Posterior cingulate gyrus (tissue), 11 donors: Measurements from ENCODE around the gene THSD4.

ENCODE experiments used
- DNase-seq, 10 donors: peaks; one replicate each; pipeline versions ENCODE4 v3.0.0 to v3.0.0-alpha.2; 2020 to 2021; ENCODE audit warnings: mixed read lengths in 3 of 10
- intact Hi-C: fragments of 100-400 bp; cut with DNase I; formaldehyde crosslinking; loops from one replicate; pipeline ENCODE4 v1.15.1; 2023

THSD4 gene

DNA sequence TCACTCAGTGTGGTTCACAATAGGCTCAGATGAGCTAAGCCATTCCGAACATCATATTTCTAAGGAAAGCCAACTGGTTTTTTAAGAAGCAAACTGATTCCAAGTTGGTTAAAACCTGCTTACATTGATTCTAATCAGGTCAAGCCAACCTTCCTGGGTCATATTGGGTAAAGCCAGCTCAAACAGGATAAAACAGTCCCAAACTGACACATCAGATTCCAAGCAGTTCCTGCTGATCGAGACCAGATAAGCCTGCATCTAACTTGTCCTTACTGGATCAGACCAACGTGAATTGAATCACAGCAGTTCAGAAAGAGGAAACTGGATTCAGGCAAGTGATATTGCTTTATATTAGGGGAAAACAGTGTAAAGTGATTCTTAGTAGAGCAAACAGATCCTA, 18.6 kb upstream of the THSD4 start:
- no peak for DNase-seq
- intact Hi-C loops: no loop called here

- intact Hi-C loops: no loop called here
- DNase-seq: no peak
Measured at GRCh38 chr15:71097890-71098289, 17.4 kb upstream of the THSD4 start.

GRCh38 chr15:71098920-71099319, 16.4 kb upstream of the THSD4 start:
- DNase-seq: no peak
- intact Hi-C loops: no loop called here

GRCh38 chr15:71103102-71103676, 12.1 kb upstream of the THSD4 start:
- intact Hi-C loops: no loop called here
- DNase-seq: no peak

DNA sequence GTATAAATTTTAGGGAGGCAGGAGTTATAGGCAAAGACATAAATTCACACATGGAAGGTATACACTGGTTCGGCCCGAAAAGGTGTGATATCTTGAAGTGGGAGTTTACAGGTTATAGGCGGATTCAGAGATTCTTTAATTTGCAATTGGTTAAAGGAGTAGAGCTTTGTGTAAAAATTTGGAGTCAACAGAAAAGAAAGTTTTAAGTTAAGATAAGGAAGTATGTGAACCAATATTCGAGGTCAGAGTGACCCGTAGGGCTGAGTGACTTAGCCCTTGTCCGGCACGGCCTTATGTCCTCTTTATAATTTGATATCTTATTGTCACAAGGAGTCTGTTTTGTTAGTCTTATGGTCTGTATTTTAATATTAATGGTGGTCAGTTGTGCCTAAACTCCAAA, 10.6 kb upstream of the THSD4 start:
- intact Hi-C loops: no loop called here
- DNase-seq: no peak

GRCh38 chr15:71105444-71105843, 9.8 kb upstream of the THSD4 start:
- no peak for DNase-seq
- intact Hi-C loops: no loop called here

- intact Hi-C loops: no loop called here
- no peak for DNase-seq
Measured at GRCh38 chr15:71106802-71107500, 8.3 kb upstream of the THSD4 start.

- intact Hi-C loops: no loop called here
- no peak for DNase-seq
Measured at GRCh38 chr15:71107501-71107815, 7.8 kb upstream of the THSD4 start.

DNA sequence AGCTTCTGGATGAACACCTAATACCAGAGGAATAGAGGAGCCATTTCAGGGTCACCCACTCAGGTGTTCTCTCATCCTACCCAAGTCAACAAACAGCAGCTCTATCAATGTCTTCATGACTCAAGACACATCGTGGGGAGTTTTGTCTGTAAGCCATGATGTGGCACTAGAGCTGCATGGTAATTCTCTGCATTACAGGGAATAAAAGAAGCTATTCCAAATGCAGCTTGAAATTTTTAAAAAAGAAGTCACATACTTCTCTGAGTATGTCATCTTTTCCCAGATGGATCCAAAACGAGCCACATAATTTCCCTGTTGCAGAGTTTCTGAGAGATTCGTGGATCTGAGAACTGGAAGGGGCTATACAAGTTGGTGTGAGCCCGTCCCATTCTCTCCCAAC, 6.1 kb upstream of the THSD4 start:
- DNase-seq: no peak
- intact Hi-C loops: no loop called here

GRCh38 chr15:71109905-71110304, 5.4 kb upstream of the THSD4 start:
- intact Hi-C loops: no loop called here
- no peak for DNase-seq

- no peak for DNase-seq
- intact Hi-C loops: no loop called here
Measured at GRCh38 chr15:71110405-71111180, 4.7 kb upstream of the THSD4 start.

DNA sequence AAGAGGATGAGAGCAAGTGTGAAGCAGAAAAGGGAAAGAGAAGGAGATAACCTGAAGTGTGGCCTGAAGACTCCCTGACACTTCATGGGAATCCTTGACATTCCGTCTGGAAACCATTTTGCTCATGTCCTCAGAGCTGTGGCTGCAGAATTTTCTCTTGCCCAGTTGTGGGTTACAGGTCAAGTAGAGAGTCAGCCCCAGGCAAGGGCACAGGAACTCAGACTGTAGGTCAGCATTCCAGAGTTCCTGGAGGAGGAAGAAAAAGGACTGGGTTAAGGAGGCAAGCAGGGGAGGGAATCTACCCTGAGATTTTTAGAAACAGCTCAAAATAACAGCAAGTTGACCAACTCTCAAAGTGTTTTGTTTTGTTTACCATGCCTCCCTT, 4.1 kb upstream of the THSD4 start:
- DNase-seq: no peak
- intact Hi-C loops: no loop called here

GRCh38 chr15:71111950-71112349, 3.3 kb upstream of the THSD4 start:
- DNase-seq: no peak

DNA sequence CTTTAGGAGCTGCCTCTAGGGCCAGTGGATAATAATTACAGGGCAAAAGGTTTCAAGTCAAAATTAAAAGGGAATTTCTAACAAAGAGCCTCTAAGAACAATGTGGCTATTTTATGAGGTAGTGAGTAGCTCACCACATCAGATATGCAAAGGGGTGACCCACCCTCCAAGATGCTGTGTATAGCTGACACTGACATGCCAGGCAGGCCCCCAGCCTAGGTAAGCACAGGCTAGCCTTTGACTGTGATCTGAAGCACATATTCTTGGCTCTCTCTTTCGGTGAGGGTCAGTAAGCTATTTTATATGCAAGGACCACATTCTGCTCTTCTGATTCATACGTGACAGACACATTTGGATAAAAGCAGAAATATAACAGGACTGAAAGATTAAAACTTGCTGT, 2.8 kb upstream of the THSD4 start:
- intact Hi-C loops: no loop called here

More at GRCh38 chr15:71111950-71112349, 3.3 kb upstream of the THSD4 start:
- intact Hi-C loops: no loop called here

GRCh38 chr15:71114066-71114680, 1.1 kb upstream of the THSD4 start:
- DNase-seq: no peak
- intact Hi-C loops: no loop called here

More for the DNA sequence above, 2.8 kb upstream of the THSD4 start:
- no peak for DNase-seq

GRCh38 chr15:71115567-71116351, 488 bp downstream of the THSD4 start:
- peak in 3 of 10 donors; percentile 8 to 85 (median 14) for DNase-seq
- intact Hi-C loops: loop anchor here (5.0 kb wide), 1 partner anchor 327 kb away; no protein-coding TSS in a partner anchor

- no peak for DNase-seq
- intact Hi-C loops: loop anchor here (5.0 kb wide), 1 partner anchor 326 kb away; no protein-coding TSS in a partner anchor
Measured at GRCh38 chr15:71116366-71116765, 1.1 kb downstream of the THSD4 start.

DNA sequence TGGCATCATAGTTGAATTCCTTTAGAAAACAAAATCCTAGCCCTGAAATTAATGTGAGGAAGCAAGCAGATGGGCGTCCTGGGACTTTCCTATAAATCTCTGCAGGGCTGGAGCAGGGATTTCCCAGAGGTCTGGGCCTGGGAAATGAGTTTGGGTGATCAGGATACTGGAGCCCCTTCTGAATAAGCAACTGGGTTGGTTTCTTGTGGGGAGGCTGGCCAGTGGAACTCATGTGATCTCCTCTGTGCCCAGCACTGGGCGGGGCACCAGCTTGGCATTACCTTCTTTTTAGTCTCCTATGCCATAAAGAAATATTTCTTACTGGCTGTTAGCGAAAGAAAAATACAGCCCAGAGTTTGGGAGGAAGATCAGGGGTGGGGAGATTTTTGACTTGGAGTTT, 1.7 kb downstream of the THSD4 start:
- DNase-seq: no peak
- intact Hi-C loops: loop anchor here (5.0 kb wide), 1 partner anchor 325 kb away; no protein-coding TSS in a partner anchor

DNA sequence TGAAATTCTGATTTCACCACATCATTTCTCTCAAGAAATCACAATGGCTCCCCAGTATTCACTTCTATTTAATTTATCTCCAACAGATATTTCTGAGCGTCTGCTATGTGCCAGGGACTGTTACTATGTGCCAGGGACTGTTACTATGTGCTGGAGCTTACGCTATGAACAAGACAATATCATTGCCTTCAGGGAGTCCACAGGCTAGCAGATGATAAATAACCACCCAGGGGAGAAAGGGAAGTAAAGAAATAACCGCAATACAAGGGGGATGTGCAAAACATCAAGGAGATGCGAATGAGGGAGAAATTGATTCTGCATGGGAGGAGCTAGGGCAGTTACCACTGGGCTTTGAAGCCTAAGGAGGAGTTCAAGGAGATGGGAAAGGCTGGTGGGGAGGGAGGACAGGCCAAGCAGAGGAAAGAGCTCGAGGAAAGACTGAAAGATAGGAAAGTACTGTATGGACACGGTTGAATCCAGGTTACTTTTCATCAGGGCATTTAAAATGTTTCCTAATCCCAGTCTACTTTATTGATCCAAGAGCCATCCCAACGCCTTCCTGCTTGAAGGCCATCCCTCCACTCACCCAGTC, 2.5 kb downstream of the THSD4 start:
- DNase-seq: no peak
- intact Hi-C loops: loop anchor here (5.0 kb wide), 1 partner anchor 324 kb away; no protein-coding TSS in a partner anchor

DNA sequence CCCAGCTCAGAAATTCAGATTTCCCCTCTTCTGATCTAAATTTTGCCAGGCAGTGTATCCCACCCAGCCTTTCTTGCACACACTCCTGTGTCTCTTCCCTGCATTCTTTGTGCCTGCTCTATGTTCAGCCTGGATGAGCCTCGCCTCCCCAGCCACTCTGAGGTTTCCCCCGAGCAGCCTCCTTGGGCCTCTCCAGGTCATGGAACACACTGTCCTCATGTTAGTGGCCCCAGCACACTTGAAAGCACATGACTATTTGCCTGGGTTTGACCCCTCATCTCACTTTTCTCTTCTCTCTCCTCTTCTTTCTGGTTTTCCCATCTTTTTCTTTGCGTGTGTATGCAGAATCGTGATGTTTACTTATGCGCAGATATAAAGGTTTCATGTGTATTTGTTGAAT, 3.1 kb downstream of the THSD4 start:
- DNase-seq: no peak
- intact Hi-C loops: loop anchor here (5.0 kb wide), 1 partner anchor 324 kb away; no protein-coding TSS in a partner anchor
